SK-N-SH treated with all-trans-retinoic acid at 6 μM for 48 hours (cell line): ENCODE data around the gene BLTP1.

Experiments
- ATAC-seq: fragments of 200-7000 bp; cut with Tn5 transposase; 3 replicates; pipeline ENCODE4 v1.9.1; 2020; ENCODE audit warnings: mild to moderate bottlenecking, moderate library complexity
- ARNTL ChIP-seq: fragments of 450-650 bp; formaldehyde crosslinking; IDR thresholded peaks from 2 replicates; pipeline ENCODE4 v1.5.0; 2020; ENCODE audit warnings: low read depth, mild to moderate bottlenecking, moderate library complexity, borderline replicate concordance
- BACH2 ChIP-seq: fragments of 250-450 bp; sonication (Bioruptor Pico); IDR thresholded peaks from 2 replicates; pipeline ENCODE4 v1.9.0; 2021; ENCODE audit warnings: mild to moderate bottlenecking, borderline replicate concordance
- CSDC2 ChIP-seq: fragments of 250-450 bp; sonication (Bioruptor Pico); IDR thresholded peaks from 2 replicates; pipeline ENCODE4 v1.5.0; 2020; ENCODE audit warnings: mild to moderate bottlenecking, moderate library complexity
- ESRRG ChIP-seq: fragments of 250-450 bp; sonication (Bioruptor Pico); IDR thresholded peaks from 2 replicates; pipeline ENCODE4 v1.6.1; 2021; ENCODE audit warnings: mild to moderate bottlenecking
- GLIS3 ChIP-seq: fragments of 250-450 bp; sonication (Bioruptor Pico); IDR thresholded peaks from 2 replicates; pipeline ENCODE4 v1.5.0; 2020; ENCODE audit warnings: mild to moderate bottlenecking, moderate library complexity
- OSR1 ChIP-seq: fragments of 250-450 bp; sonication (Bioruptor Pico); IDR thresholded peaks from 2 replicates; pipeline ENCODE4 v1.8.0; 2022; ENCODE audit warnings: moderate library complexity, mild to moderate bottlenecking, inconsistent platforms
- PPARA ChIP-seq: fragments of 250-450 bp; sonication (Bioruptor Pico); IDR thresholded peaks from 2 replicates; pipeline ENCODE4 v1.5.0; 2020; ENCODE audit warnings: mild to moderate bottlenecking, borderline replicate concordance
- SNAI2 ChIP-seq: fragments of 250-450 bp; sonication (Bioruptor Pico); IDR thresholded peaks from 2 replicates; pipeline ENCODE4 v1.5.0; 2020; ENCODE audit warnings: mild to moderate bottlenecking, moderate library complexity
- TCF4 ChIP-seq: fragments of 250-450 bp; sonication (Bioruptor Pico); IDR thresholded peaks from 2 replicates; pipeline ENCODE4 v1.8.0; 2021; ENCODE audit warnings: mild to moderate bottlenecking, moderate library complexity, borderline replicate concordance
- TOX ChIP-seq: fragments of 250-450 bp; sonication (Bioruptor Pico); IDR thresholded peaks from 2 replicates; pipeline ENCODE4 v1.8.0; 2021; ENCODE audit warnings: mild to moderate bottlenecking, moderate library complexity, borderline replicate concordance
- ZC3H10 ChIP-seq: fragments of 250-450 bp; sonication (Bioruptor Pico); IDR thresholded peaks from 2 replicates; pipeline ENCODE4 v1.5.1; 2021; ENCODE audit warnings: mild to moderate bottlenecking, moderate library complexity
- ZFP3 ChIP-seq: fragments of 250-450 bp; sonication (Bioruptor Pico); IDR thresholded peaks from 2 replicates; pipeline ENCODE4 v1.5.0; 2020; ENCODE audit warnings: mild to moderate bottlenecking, moderate library complexity
- ZFP30 ChIP-seq: fragments of 450-650 bp; formaldehyde crosslinking; IDR thresholded peaks from 2 replicates; pipeline ENCODE4 v1.5.0; 2022; ENCODE audit warnings: mild to moderate bottlenecking, moderate library complexity
- ZNF565 ChIP-seq: fragments of 450-650 bp; formaldehyde crosslinking; conservative IDR thresholded peaks from 2 replicates; pipeline ENCODE4 v1.5.0; 2020; ENCODE audit warnings: low read depth, mild to moderate bottlenecking, moderate library complexity
- ZNF70 ChIP-seq: fragments of 450-650 bp; formaldehyde crosslinking; IDR thresholded peaks from 2 replicates; pipeline ENCODE4 v1.5.0; 2020; ENCODE audit warnings: mild to moderate bottlenecking, moderate library complexity
- TF ChIP-seq, protein P1 (sequence below): fragments of 250-450 bp; sonication (Bioruptor Pico); IDR thresholded peaks from 2 replicates; pipeline ENCODE4 v1.8.0; 2020; ENCODE audit warnings: mild to moderate bottlenecking, moderate library complexity, borderline replicate concordance
- TF ChIP-seq, protein P2 (sequence below): fragments of 250-450 bp; sonication (Bioruptor Pico); IDR thresholded peaks from 2 replicates; pipeline ENCODE4 v1.5.1; 2021; ENCODE audit warnings: mild to moderate bottlenecking, moderate library complexity
- TF ChIP-seq, protein P3 (sequence below): fragments of 250-450 bp; sonication (Bioruptor Pico); IDR thresholded peaks from 2 replicates; pipeline ENCODE4 v1.5.1; 2020; ENCODE audit warnings: low read depth, mild to moderate bottlenecking, moderate library complexity
- TF ChIP-seq, protein P4 (sequence below): fragments of 250-450 bp; sonication (Bioruptor Pico); IDR thresholded peaks from 2 replicates; pipeline ENCODE4 v1.8.0; 2021; ENCODE audit warnings: low read depth, mild to moderate bottlenecking, moderate library complexity, borderline replicate concordance

The BLTP1 gene

DNA sequence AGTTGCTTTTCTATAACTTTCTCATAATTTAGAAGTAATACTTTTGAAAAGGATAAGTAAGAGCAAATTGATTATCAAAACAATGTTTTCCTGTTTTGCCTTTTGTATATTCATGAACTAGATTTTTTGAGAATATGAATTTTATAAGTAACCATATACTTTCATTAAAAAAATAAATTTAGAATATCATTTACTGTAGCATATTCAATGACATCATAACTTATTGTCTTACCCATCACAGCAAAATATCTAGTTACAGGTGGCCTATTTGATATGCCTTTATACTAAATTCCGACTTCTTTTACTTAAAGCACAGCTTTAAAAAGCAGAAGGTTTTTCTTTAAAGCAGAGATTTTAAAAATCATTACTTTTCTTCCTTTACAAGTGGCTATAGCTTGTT lies 20.1 kb downstream of the BLTP1 start:
- no peak for ATAC-seq
- TF ChIP-seq ESRRG (CRISPR knock-in tag) (no peak), SNAI2 (CRISPR knock-in tag) (no peak), ZNF565 (CRISPR knock-in tag) (no peak), ARNTL (no peak)
- TF ChIP-seq, protein P1, sequence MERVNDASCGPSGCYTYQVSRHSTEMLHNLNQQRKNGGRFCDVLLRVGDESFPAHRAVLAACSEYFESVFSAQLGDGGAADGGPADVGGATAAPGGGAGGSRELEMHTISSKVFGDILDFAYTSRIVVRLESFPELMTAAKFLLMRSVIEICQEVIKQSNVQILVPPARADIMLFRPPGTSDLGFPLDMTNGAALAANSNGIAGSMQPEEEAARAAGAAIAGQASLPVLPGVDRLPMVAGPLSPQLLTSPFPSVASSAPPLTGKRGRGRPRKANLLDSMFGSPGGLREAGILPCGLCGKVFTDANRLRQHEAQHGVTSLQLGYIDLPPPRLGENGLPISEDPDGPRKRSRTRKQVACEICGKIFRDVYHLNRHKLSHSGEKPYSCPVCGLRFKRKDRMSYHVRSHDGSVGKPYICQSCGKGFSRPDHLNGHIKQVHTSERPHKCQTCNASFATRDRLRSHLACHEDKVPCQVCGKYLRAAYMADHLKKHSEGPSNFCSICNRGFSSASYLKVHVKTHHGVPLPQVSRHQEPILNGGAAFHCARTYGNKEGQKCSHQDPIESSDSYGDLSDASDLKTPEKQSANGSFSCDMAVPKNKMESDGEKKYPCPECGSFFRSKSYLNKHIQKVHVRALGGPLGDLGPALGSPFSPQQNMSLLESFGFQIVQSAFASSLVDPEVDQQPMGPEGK = no peak

DNA sequence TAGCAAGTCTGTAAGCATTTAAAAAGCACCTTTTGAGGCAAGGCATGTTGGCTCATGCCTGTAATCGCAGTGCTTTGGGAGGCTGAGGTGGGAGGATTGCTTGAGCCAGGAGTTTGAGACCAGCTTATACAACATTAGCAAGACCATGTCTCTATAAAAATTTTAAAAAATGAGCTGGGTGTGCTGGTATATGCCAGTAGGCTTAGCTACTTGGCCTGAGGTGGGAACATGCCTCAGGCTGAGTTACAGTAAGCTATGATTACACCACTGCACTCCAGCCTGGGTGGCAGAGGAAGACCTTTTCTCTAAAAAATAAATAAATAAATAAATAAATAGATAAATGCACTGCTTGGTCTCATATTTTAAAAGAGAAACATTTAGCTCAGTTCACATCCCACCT lies 26.8 kb downstream of the BLTP1 start:
- no peak for ATAC-seq
- TF ChIP-seq, protein P2, sequence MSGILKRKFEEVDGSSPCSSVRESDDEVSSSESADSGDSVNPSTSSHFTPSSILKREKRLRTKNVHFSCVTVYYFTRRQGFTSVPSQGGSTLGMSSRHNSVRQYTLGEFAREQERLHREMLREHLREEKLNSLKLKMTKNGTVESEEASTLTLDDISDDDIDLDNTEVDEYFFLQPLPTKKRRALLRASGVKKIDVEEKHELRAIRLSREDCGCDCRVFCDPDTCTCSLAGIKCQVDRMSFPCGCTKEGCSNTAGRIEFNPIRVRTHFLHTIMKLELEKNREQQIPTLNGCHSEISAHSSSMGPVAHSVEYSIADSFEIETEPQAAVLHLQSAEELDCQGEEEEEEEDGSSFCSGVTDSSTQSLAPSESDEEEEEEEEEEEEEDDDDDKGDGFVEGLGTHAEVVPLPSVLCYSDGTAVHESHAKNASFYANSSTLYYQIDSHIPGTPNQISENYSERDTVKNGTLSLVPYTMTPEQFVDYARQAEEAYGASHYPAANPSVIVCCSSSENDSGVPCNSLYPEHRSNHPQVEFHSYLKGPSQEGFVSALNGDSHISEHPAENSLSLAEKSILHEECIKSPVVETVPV = no peak
- TF ChIP-seq ARNTL (no peak), GLIS3 (CRISPR knock-in tag) (no peak), ZNF565 (CRISPR knock-in tag) (no peak), OSR1 (CRISPR knock-in tag) (no peak), ESRRG (CRISPR knock-in tag) (no peak), ZNF70 (no peak), CSDC2 (CRISPR knock-in tag) (no peak), SNAI2 (CRISPR knock-in tag) (no peak), TOX (no peak), ZFP3 (CRISPR knock-in tag) (no peak), TCF4 (CRISPR knock-in tag) (no peak), ZC3H10 (CRISPR knock-in tag) (no peak)
- TF ChIP-seq, protein P3, sequence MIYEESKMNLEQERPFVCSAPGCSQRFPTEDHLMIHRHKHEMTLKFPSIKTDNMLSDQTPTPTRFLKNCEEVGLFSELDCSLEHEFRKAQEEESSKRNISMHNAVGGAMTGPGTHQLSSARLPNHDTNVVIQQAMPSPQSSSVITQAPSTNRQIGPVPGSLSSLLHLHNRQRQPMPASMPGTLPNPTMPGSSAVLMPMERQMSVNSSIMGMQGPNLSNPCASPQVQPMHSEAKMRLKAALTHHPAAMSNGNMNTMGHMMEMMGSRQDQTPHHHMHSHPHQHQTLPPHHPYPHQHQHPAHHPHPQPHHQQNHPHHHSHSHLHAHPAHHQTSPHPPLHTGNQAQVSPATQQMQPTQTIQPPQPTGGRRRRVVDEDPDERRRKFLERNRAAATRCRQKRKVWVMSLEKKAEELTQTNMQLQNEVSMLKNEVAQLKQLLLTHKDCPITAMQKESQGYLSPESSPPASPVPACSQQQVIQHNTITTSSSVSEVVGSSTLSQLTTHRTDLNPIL (CRISPR knock-in tag) = no peak
- TF ChIP-seq, protein P4, sequence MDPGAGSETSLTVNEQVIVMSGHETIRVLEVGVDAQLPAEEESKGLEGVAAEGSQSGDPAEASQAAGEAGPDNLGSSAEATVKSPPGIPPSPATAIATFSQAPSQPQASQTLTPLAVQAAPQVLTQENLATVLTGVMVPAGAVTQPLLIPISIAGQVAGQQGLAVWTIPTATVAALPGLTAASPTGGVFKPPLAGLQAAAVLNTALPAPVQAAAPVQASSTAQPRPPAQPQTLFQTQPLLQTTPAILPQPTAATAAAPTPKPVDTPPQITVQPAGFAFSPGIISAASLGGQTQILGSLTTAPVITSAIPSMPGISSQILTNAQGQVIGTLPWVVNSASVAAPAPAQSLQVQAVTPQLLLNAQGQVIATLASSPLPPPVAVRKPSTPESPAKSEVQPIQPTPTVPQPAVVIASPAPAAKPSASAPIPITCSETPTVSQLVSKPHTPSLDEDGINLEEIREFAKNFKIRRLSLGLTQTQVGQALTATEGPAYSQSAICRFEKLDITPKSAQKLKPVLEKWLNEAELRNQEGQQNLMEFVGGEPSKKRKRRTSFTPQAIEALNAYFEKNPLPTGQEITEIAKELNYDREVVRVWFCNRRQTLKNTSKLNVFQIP (CRISPR knock-in tag) = no peak

DNA sequence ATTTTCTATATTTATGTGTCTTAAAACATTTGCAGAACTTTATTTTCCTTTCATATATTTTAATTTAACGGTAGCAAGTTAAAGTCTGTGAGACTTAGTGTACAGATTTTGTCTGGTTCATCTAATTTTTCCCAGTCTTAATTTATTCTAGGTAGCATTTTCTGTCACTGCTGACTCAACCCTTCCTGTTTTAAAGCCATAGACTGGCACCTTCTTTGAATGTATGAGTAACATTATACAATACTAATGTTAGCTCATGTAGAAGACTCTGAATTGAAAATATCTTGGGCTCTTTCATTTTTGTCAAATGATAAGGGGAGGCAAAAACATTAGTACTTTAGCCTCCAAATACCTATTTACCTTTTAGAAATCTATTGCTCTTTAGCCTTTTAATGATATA lies 43.6 kb downstream of the BLTP1 start:
- no peak for ATAC-seq
- TF ChIP-seq, protein P2 = no peak
- TF ChIP-seq, protein P4 (CRISPR knock-in tag) = no peak
- TF ChIP-seq, protein P3 (CRISPR knock-in tag) = no peak
- no peak for TF ChIP-seq ARNTL
- no peak for TF ChIP-seq BACH2 (CRISPR knock-in tag)
- no peak for TF ChIP-seq PPARA
- no peak for TF ChIP-seq CSDC2 (CRISPR knock-in tag)
- TF ChIP-seq ZFP30 (CRISPR knock-in tag) = no peak
- no peak for TF ChIP-seq OSR1 (CRISPR knock-in tag)
- TF ChIP-seq TCF4 (CRISPR knock-in tag) = no peak
- TF ChIP-seq, protein P1 = no peak
- no peak for TF ChIP-seq GLIS3 (CRISPR knock-in tag)
